Right atrium auricular region (tissue), 2 donors: ENCODE results near the gene IFI35. TPM values are rescaled to one million over a fixed set of nuclear protein-coding genes. Genes with fewer than 3 reads are reported as not detected.

Experiments
- DNase-seq: peaks from one replicate; pipeline ENCODE4 v3.0.0-alpha.2; 2019; ENCODE audit warnings: low spot score
- H3K27ac ChIP-seq, 2 donors: fragments of 200-600 bp; sonication (generic); 1 replicate in 1 of 2; 2 replicates in 1 of 2; pipeline ENCODE4 v1.5.1; 2016 to 2019
- H3K27me3 ChIP-seq, 2 donors: fragments of 200-600 bp; sonication (generic); one replicate each; pipeline versions ENCODE4 v1.5.1 to v1.6.0; 2017 to 2019
- H3K36me3 ChIP-seq: fragments of 200-600 bp; sonication (generic); one replicate; pipeline ENCODE4 v1.5.1; 2016
- H3K4me1 ChIP-seq, 2 donors: fragments of 200-600 bp; sonication (generic); one replicate each; pipeline versions ENCODE4 v1.5.1 to v1.6.0; 2017 to 2019
- H3K4me3 ChIP-seq, 2 donors: fragments of 200-600 bp; sonication (generic); 1 replicate in 1 of 2; 2 replicates in 1 of 2; pipeline ENCODE4 v1.5.1; 2017 to 2019; ENCODE audit warnings: mild to moderate bottlenecking in 1 of 2, moderate library complexity in 1 of 2
- H3K9me3 ChIP-seq, 2 donors: fragments of 200-600 bp; sonication (generic); one replicate each; pipeline ENCODE4 v1.5.1; 2019
- CTCF ChIP-seq, 2 donors: fragments of 200-600 bp; sonication (generic); IDR thresholded peaks; one replicate each; pipeline ENCODE4 v1.5.1; 2019; ENCODE audit warnings: antibody characterized with exemption in 2 of 2
- total RNA-seq, 2 donors: library from RNA; depleted of rRNA; stranded (reverse); fragments of >200 nt; gene quantifications; one replicate each; pipeline ENCODE4 v1.1.0, GENCODE V29; 2016

The IFI35 gene
- total RNA-seq, 2 donors from 2014 or later, result 11.4 to 19.0 TPM

GRCh38 chr17:43025290-43025657 lies 18.7 kb downstream of the IFI35 start:
- DNase-seq, result no peak
- Histone ChIP-seq H3K27ac (peak overlapping the region; percentile 31 to 45), H3K36me3 (no peaks in the 10 kb centered on the region), H3K4me3 (peak overlapping the region; percentile 43 to 65), H3K9me3 (no peaks in the 10 kb centered on the region), H3K4me1 (peaks cover 0 to 27% of the 10 kb centered on the region in 2 donors), H3K27me3 (no peaks in the 10 kb centered on the region)
- no peak for TF ChIP-seq CTCF (IDR thresholded peaks at IDR 0.05)

GRCh38 chr17:43025766-43026537 lies 19.4 kb downstream of the IFI35 start:
- DNase-seq, result no peak
- Histone ChIP-seq H3K9me3 (no peaks in the 10 kb centered on the region), H3K4me1 (peaks cover 0 to 20% of the 10 kb centered on the region in 2 donors), H3K36me3 (no peaks in the 10 kb centered on the region), H3K27ac (peak overlapping the region in 1 of 2 donors; percentile 31), H3K4me3 (peak overlapping the region in 1 of 2 donors; percentile 65), H3K27me3 (no peaks in the 10 kb centered on the region)
- TF ChIP-seq CTCF (IDR thresholded peaks at IDR 0.05), result no peak

- H3K27me3 ChIP-seq, result no peaks in the 10 kb centered on the region
- no peak for DNase-seq
- H3K4me1 ChIP-seq, result peaks cover 0 to 19% of the 10 kb centered on the region in 2 donors
- no peak for TF ChIP-seq CTCF (IDR thresholded peaks at IDR 0.05)
- no peaks in the 10 kb centered on the region for H3K9me3 ChIP-seq
- no peaks in the 10 kb centered on the region for H3K36me3 ChIP-seq
- no peak overlapping the region for H3K27ac ChIP-seq
- H3K4me3 ChIP-seq, result no peak overlapping the region
Observed at GRCh38 chr17:43026595-43026994, 20.0 kb downstream of the IFI35 start.

- no peaks in the 10 kb centered on the region for H3K36me3 ChIP-seq
- no peak overlapping the region for H3K27ac ChIP-seq
- no peaks in the 10 kb centered on the region for H3K27me3 ChIP-seq
- DNase-seq, result no peak
- H3K4me1 ChIP-seq, result peaks cover 0 to 18% of the 10 kb centered on the region in 2 donors
- H3K9me3 ChIP-seq, result no peaks in the 10 kb centered on the region
- H3K4me3 ChIP-seq, result no peak overlapping the region
- no peak for TF ChIP-seq CTCF (IDR thresholded peaks at IDR 0.05)
Observed at GRCh38 chr17:43027091-43028032, 20.8 kb downstream of the IFI35 start.

- Histone ChIP-seq H3K36me3 (no peaks in the 10 kb centered on the region), H3K9me3 (no peaks in the 10 kb centered on the region), H3K27ac (no peak overlapping the region), H3K27me3 (no peaks in the 10 kb centered on the region), H3K4me1 (peaks cover 0 to 12% of the 10 kb centered on the region in 2 donors), H3K4me3 (no peak overlapping the region)
- TF ChIP-seq CTCF (IDR thresholded peaks at IDR 0.05), result no peak
- no peak for DNase-seq
Observed at GRCh38 chr17:43028221-43028861, 21.8 kb downstream of the IFI35 start.
